Endodermal cell (in vitro differentiated cells): ENCODE data around the gene ZCWPW1. TPM values are rescaled to one million over a fixed set of nuclear protein-coding genes. Genes with fewer than 3 reads are reported as not detected.

ENCODE experiments used
- DNase-seq: peaks from one replicate; pipeline ENCODE4 v3.0.0-alpha.2; 2017
- H3K27ac ChIP-seq: 2 replicates; pipeline ENCODE4 v1.5.1; 2013; ENCODE audit warnings: mild to moderate bottlenecking, low read depth, low read length, moderate library complexity
- H3K27me3 ChIP-seq: 2 replicates; pipeline ENCODE4 v1.6.1; 2013; ENCODE audit warnings: mild to moderate bottlenecking, low read length, moderate library complexity; ENCODE audit not compliant: insufficient read depth, control insufficient read depth, poor library complexity, severe bottlenecking
- H3K36me3 ChIP-seq: 2 replicates; pipeline ENCODE4 v1.7.0; 2013; ENCODE audit warnings: mild to moderate bottlenecking, low read length, moderate library complexity; ENCODE audit not compliant: control insufficient read depth, insufficient read depth
- H3K4me1 ChIP-seq: one replicate; pipeline ENCODE4 v1.7.0; 2013; ENCODE audit warnings: low read length; ENCODE audit not compliant: control insufficient read depth, insufficient read depth
- H3K4me3 ChIP-seq: 2 replicates; pipeline ENCODE4 v1.5.1; 2013; ENCODE audit warnings: mild to moderate bottlenecking, low read length, moderate library complexity
- H3K9ac ChIP-seq: 2 replicates; pipeline ENCODE4 v1.6.1; 2013; ENCODE audit warnings: mild to moderate bottlenecking, low read length, moderate library complexity; ENCODE audit not compliant: poor library complexity, severe bottlenecking; ENCODE audit errors: extremely low read depth
- H3K9me3 ChIP-seq: 2 replicates; pipeline ENCODE4 v1.6.1; 2013; ENCODE audit warnings: mild to moderate bottlenecking, low read length, moderate library complexity; ENCODE audit not compliant: control insufficient read depth
- H3K27ac Mint-ChIP-seq: 2 replicates; pipeline ENCODE4 v1.8.0; 2020; ENCODE audit warnings: mixed read lengths
- H3K27me3 Mint-ChIP-seq: 2 replicates; pipeline ENCODE4 v1.8.0; 2021; ENCODE audit warnings: mild to moderate bottlenecking, mixed read lengths; ENCODE audit not compliant: insufficient read depth
- H3K36me3 Mint-ChIP-seq: 2 replicates; pipeline ENCODE4 v1.8.0; 2020; ENCODE audit warnings: low read depth, mixed read lengths
- H3K4me1 Mint-ChIP-seq: 2 replicates; pipeline ENCODE4 v1.8.0; 2020; ENCODE audit warnings: mixed read lengths
- H3K4me3 Mint-ChIP-seq: 2 replicates; pipeline ENCODE4 v1.8.0; 2020; ENCODE audit warnings: mild to moderate bottlenecking, moderate library complexity, mixed read lengths
- H3K9me3 Mint-ChIP-seq: 2 replicates; pipeline ENCODE4 v1.8.0; 2020; ENCODE audit warnings: mild to moderate bottlenecking, mixed read lengths
- WGBS, 2 experiments: methylation state at CpG; one replicate each; pipeline versions ENCODE4 v1.1.5 to v1.1.7; 2013; ENCODE audit warnings: missing lambda C conversion rate in 2 of 2, mixed read lengths in 1 of 2; ENCODE audit not compliant: insufficient coverage in 1 of 2, insufficient read length in 1 of 2; 5-methylcytosine and 5-hydroxymethylcytosine counted together
- total RNA-seq, 2 donors: library from RNA; stranded (reverse); fragmentation: NEBNext Ultra II Directional in 1 of 2; extraction: Animal tissue kit (Norgen Biotek cat#: 25700) in 1 of 2; gene quantifications; 2 replicates in 1 of 2; 3 replicates in 1 of 2; pipeline ENCODE4 v1.2.1, GENCODE V29; 2021
- TF ChIP-seq, protein P1 (sequence below): fragments of 200-600 bp; sonication (generic); conservative IDR thresholded peaks from 2 replicates; pipeline ENCODE4 v1.5.0; 2021; ENCODE audit warnings: antibody characterized with exemption, mild to moderate bottlenecking

ZCWPW1 gene
- total RNA-seq, 2 donors from 2014 or later: 1.9 to 2.3 TPM

- H3K36me3 ChIP-seq: peaks cover 60% of the 10 kb centered on the region
- no peaks in the 10 kb centered on the region for H3K9me3 ChIP-seq
- H3K4me3 ChIP-seq: peak overlapping the region; percentile 86
- H3K27ac Mint-ChIP-seq: peak overlapping the region; percentile 95
- H3K27me3 Mint-ChIP-seq: no peaks in the 10 kb centered on the region
- peaks cover 24% of the 10 kb centered on the region for H3K4me1 ChIP-seq
- no peaks in the 10 kb centered on the region for H3K27me3 ChIP-seq
- peaks cover 40% of the 10 kb centered on the region for H3K4me1 Mint-ChIP-seq
- no peaks in the 10 kb centered on the region for H3K9me3 Mint-ChIP-seq
- TF ChIP-seq, protein P1, sequence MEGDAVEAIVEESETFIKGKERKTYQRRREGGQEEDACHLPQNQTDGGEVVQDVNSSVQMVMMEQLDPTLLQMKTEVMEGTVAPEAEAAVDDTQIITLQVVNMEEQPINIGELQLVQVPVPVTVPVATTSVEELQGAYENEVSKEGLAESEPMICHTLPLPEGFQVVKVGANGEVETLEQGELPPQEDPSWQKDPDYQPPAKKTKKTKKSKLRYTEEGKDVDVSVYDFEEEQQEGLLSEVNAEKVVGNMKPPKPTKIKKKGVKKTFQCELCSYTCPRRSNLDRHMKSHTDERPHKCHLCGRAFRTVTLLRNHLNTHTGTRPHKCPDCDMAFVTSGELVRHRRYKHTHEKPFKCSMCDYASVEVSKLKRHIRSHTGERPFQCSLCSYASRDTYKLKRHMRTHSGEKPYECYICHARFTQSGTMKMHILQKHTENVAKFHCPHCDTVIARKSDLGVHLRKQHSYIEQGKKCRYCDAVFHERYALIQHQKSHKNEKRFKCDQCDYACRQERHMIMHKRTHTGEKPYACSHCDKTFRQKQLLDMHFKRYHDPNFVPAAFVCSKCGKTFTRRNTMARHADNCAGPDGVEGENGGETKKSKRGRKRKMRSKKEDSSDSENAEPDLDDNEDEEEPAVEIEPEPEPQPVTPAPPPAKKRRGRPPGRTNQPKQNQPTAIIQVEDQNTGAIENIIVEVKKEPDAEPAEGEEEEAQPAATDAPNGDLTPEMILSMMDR: no peak
- H3K9ac ChIP-seq: peak overlapping the region; percentile 62
- peak overlapping the region; percentile 73 for H3K27ac ChIP-seq
- peak; percentile 77 for DNase-seq
- H3K4me3 Mint-ChIP-seq: peak overlapping the region; percentile 81
- peaks cover 40% of the 10 kb centered on the region for H3K36me3 Mint-ChIP-seq
- 3% methylated on average over 22 to 81 of the region's 81 CpGs for WGBS, 2 experiments
Observed at GRCh38 chr7:100435401-100436304, 7.2 kb upstream of the ZCWPW1 start.

DNA sequence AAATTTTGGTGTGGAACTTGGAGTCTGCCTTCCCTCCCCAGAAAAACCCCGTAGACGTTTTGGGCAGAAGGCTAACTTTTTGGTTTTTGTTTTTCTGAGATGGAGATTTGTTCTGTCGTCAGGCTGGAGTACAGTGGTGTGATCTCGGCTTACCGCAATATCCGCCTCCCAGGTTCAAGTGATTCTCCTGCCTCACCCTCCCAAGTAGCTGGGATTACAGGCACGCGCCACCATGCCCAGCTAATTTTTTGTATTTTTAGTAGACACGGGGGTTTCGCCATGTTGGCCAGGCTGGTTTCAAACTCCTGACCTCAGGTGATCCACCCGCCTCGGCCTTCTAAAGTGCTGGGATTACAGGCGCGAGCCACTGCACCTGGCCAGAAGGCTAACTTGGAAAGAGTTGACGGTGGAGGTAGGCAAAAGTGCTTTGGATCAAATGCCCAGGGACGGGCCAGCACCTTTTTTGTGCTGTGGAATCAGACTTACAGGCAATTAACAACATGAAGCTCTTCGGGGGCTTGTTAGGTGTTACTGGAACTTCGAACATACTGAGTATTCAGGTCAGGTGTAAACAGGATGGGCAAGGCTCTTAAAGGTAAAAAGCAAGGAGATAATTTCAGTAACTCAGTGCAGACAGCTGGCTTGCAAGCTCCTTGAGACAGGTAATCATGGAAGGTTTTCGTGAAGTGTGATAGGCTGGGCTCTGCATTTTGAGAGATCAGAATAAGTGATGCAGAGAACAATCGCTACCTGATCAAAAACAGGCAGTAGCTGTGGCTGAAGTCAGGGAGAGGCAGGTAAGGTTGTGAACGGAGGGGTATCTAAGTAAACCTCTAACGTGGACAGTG lies 6.0 kb upstream of the ZCWPW1 start:
- Histone ChIP-seq H3K4me1 (peaks cover 24% of the 10 kb centered on the region), H3K36me3 (peaks cover 60% of the 10 kb centered on the region), H3K9ac (peak overlapping the region; percentile 62), H3K9me3 (no peaks in the 10 kb centered on the region), H3K27me3 (no peaks in the 10 kb centered on the region), H3K4me3 (peak overlapping the region; percentile 86), H3K27ac (no peak overlapping the region)
- 89 to 90% methylated on average over 18 to 22 of the region's 22 CpGs for WGBS, 2 experiments
- Mint-ChIP-seq H3K4me1 (peaks cover 43% of the 10 kb centered on the region), H3K9me3 (no peaks in the 10 kb centered on the region), H3K4me3 (peak overlapping the region; percentile 81), H3K36me3 (peaks cover 40% of the 10 kb centered on the region), H3K27ac (peak overlapping the region; percentile 91), H3K27me3 (no peaks in the 10 kb centered on the region)
- DNase-seq: peak; percentile 46
- TF ChIP-seq, protein P1: no peak

GRCh38 chr7:100433592-100434296 lies 5.2 kb upstream of the ZCWPW1 start:
- Histone ChIP-seq H3K4me1 (peaks cover 24% of the 10 kb centered on the region), H3K4me3 (peak overlapping the region; percentile 97), H3K36me3 (peaks cover 54% of the 10 kb centered on the region), H3K9ac (no peak overlapping the region), H3K27me3 (no peaks in the 10 kb centered on the region), H3K9me3 (no peaks in the 10 kb centered on the region), H3K27ac (no peak overlapping the region)
- Mint-ChIP-seq H3K36me3 (peaks cover 40% of the 10 kb centered on the region), H3K27ac (peak overlapping the region; percentile 91), H3K4me3 (peak overlapping the region; percentile 89), H3K27me3 (no peaks in the 10 kb centered on the region), H3K4me1 (peaks cover 43% of the 10 kb centered on the region), H3K9me3 (no peaks in the 10 kb centered on the region)
- WGBS, 2 experiments: 86 to 88% methylated on average over 5 to 10 of the region's 10 CpGs
- TF ChIP-seq, protein P1: no peak
- DNase-seq: no peak
